Measurements from ENCODE around the gene PIGM. TPM values are rescaled to one million over a fixed set of nuclear protein-coding genes. Genes with fewer than 3 reads are reported as not detected.

The PIGM gene
- polyA plus RNA-seq, 2 of the 4 experiments (the other 2 are of a cell fraction) = 5.0 to 7.2 TPM

DNA sequence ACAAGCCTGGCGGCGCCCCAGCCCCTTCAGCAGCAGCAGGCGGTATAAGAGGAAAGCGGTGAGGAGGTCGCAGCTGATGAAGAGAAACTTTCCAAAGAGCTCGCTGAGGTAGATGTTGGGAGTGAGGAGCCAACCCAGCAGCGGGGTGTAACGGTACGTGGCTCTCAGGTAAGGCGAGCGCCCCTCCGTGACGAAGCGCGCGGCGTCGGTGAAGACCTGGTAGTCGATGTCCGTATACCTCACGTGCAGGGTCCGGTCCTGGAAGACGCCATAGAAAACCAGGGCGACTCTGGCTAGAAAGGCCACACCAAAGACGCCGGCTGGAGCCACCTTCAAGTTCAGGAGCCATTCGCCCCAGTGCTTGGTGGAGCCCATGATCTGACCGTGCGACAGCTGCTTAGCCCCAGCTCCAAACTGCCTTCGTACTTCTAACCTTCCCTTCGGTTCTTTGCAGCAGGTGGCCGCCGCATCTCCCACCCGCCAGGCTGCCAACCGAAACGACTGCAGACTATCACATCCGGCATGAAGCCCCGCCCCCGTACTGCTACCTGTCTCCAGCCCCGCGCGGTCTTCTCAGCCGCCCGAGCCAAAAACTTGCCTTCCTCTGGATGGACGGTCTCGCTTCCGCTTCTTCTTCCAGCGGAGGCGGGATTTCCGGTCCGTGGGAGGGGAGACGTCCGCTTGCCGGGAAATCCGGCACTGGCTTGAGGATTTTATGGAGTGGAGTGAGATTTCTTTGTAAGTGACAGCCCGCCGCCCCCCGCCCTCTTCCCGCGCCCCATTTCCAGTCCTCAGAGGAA is at the start of gene PIGM (continued):
- TF ChIP-seq, protein P1, sequence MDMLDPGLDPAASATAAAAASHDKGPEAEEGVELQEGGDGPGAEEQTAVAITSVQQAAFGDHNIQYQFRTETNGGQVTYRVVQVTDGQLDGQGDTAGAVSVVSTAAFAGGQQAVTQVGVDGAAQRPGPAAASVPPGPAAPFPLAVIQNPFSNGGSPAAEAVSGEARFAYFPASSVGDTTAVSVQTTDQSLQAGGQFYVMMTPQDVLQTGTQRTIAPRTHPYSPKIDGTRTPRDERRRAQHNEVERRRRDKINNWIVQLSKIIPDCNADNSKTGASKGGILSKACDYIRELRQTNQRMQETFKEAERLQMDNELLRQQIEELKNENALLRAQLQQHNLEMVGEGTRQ (IDR thresholded peaks at IDR 0.05) = no peak
- TF ChIP-seq, protein P2, sequence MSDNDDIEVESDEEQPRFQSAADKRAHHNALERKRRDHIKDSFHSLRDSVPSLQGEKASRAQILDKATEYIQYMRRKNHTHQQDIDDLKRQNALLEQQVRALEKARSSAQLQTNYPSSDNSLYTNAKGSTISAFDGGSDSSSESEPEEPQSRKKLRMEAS (IDR thresholded peaks at IDR 0.05) = peak; percentile 63
- 0 out of 2 replicates have a peak, but pooled peaks have one; percentile 46 for TF ChIP-seq RFX5 (IDR thresholded peaks at IDR 0.05)
- TF ChIP-seq JUN (IDR thresholded peaks at IDR 0.05) = peak; percentile 48 to 63; a peak in 4 of 5 replicates
- no peak for TF ChIP-seq NPAS2 (CRISPR knock-in tag; IDR thresholded peaks at IDR 0.05; ENCODE audit: borderline replicate concordance)
- no peak for TF ChIP-seq BHLHE40 (IDR thresholded peaks at IDR 0.05; ENCODE audit: low read depth, low read length)

DNA sequence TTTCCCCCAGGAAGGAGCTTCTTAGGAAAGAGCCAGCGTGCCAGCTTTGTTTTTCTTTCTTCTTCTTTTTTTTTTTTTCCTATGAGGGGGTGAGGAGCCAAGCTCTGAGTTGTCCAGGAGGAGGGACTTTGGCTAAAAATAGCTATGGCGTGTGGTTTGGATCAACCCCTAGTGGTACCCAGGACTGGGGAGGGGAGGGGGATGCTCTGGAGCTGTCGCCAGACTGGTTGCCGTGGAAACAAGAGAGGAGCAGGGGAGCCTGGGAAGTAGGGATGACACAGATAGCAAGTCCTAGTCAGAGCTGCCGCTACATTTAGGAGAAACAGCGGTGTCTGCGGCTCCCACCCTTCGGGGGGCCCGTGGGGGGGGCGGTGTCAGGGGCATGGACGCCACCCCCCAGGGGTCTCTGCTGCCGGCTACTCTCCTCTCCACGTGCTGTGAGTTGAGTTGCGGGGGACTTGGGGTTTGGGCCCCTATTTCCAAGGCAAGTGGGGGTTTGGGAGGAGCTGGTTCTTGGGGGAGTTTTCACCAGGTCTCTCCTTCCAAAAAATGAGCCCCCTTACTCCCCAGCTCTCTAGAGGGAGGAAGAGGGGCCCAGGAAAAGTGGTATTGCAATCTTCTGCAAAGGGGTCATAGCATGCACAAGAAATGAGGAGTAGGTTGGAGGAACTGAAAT is 49.6 kb upstream of the PIGM start, which contains the start of gene KCNJ9:
Gene KCNJ9 (plus strand): TSS at position 278 of the 676 bp plus-strand sequence. CDS start 2,493 bp downstream, outside the sequence.
- TF ChIP-seq ZFP36 (IDR thresholded peaks at IDR 0.05; ENCODE audit: borderline replicate concordance, partially characterized antibody) (no peak), TP53 (CRISPR knock-in tag; IDR thresholded peaks at IDR 0.05) (no peak), HOXA7 (CRISPR knock-in tag; IDR thresholded peaks at IDR 0.05) (no peak), BHLHE40 (IDR thresholded peaks at IDR 0.05; ENCODE audit: low read depth, low read length) (no peak), RNF2 (IDR thresholded peaks at IDR 0.05; ENCODE audit: borderline replicate concordance, low read depth) (no peak), ZSCAN20 (CRISPR knock-in tag; IDR thresholded peaks at IDR 0.05) (no peak), JUNB (IDR thresholded peaks at IDR 0.05) (no peak), ZNF302 (CRISPR knock-in tag; IDR thresholded peaks at IDR 0.05) (no peak), HOXB13 (CRISPR knock-in tag; IDR thresholded peaks at IDR 0.05; ENCODE audit: low read depth) (no peak), SREBF2 (IDR thresholded peaks at IDR 0.05) (no peak), CHD4 (IDR thresholded peaks at IDR 0.05; ENCODE audit: borderline replicate concordance) (no peak), PHF8 (IDR thresholded peaks at IDR 0.05; ENCODE audit: borderline replicate concordance, low read depth) (no peak)
- TF ChIP-seq, protein P3, sequence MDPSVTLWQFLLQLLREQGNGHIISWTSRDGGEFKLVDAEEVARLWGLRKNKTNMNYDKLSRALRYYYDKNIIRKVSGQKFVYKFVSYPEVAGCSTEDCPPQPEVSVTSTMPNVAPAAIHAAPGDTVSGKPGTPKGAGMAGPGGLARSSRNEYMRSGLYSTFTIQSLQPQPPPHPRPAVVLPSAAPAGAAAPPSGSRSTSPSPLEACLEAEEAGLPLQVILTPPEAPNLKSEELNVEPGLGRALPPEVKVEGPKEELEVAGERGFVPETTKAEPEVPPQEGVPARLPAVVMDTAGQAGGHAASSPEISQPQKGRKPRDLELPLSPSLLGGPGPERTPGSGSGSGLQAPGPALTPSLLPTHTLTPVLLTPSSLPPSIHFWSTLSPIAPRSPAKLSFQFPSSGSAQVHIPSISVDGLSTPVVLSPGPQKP (IDR thresholded peaks at IDR 0.05; ENCODE audit: low read depth, low read length) = no peak
- TF ChIP-seq, protein P4, sequence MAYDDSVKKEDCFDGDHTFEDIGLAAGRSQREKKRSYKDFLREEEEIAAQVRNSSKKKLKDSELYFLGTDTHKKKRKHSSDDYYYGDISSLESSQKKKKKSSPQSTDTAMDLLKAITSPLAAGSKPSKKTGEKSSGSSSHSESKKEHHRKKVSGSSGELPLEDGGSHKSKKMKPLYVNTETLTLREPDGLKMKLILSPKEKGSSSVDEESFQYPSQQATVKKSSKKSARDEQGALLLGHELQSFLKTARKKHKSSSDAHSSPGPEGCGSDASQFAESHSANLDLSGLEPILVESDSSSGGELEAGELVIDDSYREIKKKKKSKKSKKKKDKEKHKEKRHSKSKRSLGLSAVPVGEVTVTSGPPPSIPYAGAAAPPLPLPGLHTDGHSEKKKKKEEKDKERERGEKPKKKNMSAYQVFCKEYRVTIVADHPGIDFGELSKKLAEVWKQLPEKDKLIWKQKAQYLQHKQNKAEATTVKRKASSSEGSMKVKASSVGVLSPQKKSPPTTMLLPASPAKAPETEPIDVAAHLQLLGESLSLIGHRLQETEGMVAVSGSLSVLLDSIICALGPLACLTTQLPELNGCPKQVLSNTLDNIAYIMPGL (CRISPR knock-in tag; IDR thresholded peaks at IDR 0.05; ENCODE audit: borderline replicate concordance) = no peak
- Histone ChIP-seq H3K4me2 (no peak within 1 kb of the TSS), H3K27ac (no peak within 1 kb of the TSS), H3K4me1 (0 out of 3 replicates have a peak, but pooled peaks cover 2% of the 10 kb centered on the region), H3K4me3 (no peak within 1 kb of the TSS), H3K9me3 (no peaks in the 10 kb centered on the region)
- no peak for ATAC-seq
- FAIRE-seq = no peak
- no peak for DNase-seq (ENCODE audit: low read depth in 1 of 2, low spot score in 1 of 2)
- CTCF ChIA-PET = interaction anchor here (0.8 to 16.8 kb wide), 10 partner anchors 15 to 296 kb away, joined by 3 to 409 read pairs (median 4); partner anchors contain the start of gene KCNJ10
- 16% methylated on average over 5 of the region's 14 CpGs for WGBS (ENCODE audit: missing lambda C conversion rate)
- POLR2A ChIA-PET = no interaction called here

Data from A549 (cell line).